Measurements from ENCODE around the gene SH3GL2. TPM values are rescaled to one million over a fixed set of nuclear protein-coding genes. Genes with fewer than 3 reads are reported as not detected.

The SH3GL2 gene
- total RNA-seq, 1 experiment from 2014 or later: 0.17 TPM

DNA sequence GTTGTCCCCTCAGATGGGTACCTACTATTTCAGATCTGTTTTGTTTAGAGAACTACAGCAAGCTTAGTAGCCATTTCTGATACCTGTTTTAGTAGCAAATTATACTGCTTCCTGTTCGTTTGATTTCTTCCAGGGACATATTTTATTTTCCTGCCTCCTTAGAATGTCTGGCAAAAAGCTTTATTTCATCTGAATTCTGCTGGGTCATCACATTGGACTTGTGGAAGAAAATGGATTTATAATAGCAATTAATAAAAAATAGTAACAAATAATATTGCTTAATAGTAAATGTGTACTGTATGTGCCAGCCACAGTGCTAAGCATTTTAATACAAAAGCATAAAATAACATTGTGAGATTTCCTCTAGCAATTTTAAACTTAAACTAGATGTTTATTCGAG lies 79.4 kb downstream of the SH3GL2 start:
- no peak for DNase-seq (ENCODE audit: low read depth)

DNA sequence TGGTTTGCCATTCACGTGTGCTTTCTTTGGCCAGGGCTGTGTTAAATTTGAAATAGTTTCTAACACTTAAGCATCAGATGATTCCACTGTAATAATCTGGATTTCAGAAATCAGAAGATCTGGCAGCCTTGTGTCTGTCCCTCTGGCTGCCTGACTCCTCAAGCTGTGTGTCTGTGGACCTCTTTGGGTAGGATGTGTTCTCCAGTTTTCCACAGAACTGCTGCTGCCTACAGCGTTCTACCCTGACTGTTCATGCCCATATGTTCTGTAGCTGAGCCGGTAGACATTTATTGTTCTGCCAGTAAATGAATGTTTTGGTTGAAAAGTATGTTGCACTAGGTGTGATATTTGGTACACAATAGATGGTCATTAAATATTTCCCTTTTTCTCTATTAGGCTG lies 81.3 kb downstream of the SH3GL2 start:
- no peak for DNase-seq (ENCODE audit: low read depth)

DNA sequence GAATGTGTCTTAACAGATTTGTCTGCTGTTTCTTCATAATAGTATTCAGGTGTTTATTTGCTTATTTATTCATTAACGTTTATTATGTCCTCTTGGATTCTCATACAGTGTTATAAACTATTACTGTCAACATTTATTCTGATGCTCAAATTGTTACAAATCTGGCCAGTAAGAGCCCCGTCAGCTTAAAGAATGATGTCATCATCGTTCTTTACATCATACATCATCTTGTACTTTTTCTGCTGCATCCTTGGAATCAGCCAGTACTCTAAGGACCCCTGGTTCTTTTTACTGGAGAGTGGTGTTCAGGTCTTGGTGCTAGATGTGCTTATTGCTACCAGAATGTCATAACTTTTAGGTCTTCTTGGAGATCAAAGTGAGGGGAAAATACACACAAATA lies 86.6 kb downstream of the SH3GL2 start:
- DNase-seq (ENCODE audit: low read depth): no peak

DNA sequence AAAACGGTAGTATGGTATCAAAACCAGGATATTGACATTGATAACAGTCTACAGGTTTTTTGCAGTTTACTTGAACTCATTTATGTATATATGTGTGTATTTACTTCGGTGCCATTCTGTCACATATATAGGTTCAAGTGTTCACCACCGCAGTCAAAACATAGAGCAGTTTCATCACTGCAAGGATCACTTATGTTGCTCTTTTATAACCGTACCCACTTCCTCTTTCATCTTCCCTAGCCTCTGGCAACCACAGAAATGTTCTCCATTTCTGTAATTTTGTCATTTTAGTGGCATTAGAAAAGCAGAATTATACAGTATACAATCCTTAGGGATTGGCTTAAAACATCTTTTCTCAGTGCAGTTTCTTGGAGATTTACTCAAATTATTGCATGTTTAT lies 90.3 kb downstream of the SH3GL2 start:
- no peak for DNase-seq (ENCODE audit: low read depth)

DNA sequence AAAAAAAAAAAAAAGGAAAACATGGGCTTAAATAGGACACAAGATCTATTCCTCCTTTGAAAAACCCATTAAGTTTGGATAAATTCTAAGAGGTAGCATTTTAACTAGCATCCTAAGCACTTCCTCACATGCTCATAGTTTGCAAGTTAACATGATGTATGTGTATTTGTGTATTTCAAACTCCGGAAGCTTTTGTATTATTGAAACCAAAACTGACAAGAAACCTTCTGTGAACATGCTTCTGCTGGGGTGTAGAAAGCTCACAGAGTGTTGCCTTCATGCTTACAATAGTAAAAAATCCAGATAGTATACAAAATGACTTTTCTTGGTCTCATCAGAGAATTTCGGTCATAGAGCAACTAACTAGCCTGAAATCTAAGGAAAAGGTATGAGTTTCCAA lies 103.8 kb downstream of the SH3GL2 start:
- no peak for DNase-seq (ENCODE audit: low read depth)

DNA sequence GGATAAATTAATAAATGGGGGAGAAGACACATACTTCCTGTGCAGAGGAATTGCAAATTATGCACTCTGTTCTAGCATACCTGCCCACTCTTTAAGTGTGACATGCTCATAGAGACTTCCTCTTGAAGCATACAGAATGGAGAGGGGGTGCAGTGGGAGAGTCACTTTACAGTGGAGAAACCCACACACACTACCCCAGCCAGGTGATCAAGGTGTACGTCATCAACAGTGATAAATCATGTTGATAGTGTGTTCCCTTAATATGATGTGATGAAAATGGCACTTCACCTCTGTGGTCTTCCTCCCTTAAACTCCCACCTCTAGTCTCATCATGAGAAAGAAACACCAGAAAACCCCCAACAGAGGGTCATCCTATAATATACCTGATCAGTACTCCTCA lies 110.0 kb downstream of the SH3GL2 start:
- DNase-seq (ENCODE audit: low read depth): no peak

DNA sequence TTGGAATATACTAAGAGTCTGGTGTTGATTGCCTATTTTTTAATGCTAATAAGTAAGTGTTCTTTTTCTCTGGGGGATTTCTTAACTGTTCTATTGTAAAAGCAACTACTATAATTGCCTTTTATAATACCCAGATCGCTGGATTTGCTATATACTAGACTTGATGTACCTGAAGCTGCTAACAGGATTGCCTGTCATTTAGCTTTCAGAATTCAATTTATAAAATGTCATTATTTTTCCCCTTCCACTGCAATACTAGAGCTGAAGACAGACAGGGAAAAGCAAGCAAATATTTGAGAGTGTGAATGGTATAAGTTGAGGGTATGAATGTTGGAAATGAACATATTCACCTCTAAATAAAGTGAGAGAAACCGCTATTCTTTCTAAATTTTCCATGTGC lies 115.5 kb downstream of the SH3GL2 start:
- DNase-seq (ENCODE audit: low read depth): no peak

DNA sequence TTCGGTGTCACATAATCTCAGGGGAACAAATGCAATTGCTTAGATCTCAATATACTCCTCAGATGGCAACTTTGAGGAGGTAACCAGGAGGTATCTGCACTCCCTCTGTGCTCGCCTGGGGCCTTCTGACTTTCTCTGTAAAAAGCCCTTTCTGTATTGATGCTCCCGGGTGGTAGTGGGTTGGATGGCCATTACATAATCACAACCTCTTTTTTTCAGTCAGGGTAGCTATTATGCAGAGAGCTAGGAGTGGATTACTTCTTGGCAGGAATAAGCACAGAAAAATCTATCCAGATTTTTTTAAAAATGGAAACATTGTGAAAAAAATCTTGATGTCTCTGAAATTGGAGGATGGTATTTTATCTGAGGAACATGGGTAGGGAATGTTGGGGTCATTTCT lies 116.6 kb downstream of the SH3GL2 start:
- no peak for DNase-seq (ENCODE audit: low read depth)

DNA sequence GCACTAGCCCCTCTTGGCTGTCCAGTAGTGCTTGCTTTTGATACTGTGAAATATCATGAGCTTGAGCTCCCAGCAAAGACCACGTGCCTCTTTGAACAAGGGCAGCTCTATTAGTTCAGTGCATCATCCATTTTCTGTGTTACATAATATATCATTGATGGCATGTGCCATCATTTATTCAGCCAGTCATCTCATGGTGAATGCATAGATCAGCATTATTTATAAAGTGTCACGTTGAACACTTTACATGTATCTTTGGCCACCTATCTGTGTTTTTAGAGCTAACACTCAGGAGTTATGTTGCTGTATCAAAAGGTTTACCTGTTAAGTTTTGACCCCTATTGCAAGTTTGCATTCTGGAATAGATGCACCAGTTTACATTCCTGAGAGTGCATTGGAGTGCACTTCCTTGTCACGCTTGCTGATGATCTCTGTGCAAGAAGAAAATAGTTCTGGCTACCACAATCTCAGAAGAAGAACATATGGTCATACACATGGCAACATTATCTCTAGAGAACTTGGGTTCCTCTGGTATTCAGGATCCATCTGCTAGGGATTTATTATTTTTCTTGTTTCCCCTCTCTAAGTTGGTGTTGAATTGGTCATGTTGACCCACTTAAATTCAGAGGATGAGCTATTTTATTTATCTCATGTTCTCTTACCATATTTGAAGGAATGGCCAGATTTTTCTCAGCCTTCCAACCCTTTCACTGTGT lies 120.9 kb downstream of the SH3GL2 start:
- no peak for DNase-seq (ENCODE audit: low read depth)

DNA sequence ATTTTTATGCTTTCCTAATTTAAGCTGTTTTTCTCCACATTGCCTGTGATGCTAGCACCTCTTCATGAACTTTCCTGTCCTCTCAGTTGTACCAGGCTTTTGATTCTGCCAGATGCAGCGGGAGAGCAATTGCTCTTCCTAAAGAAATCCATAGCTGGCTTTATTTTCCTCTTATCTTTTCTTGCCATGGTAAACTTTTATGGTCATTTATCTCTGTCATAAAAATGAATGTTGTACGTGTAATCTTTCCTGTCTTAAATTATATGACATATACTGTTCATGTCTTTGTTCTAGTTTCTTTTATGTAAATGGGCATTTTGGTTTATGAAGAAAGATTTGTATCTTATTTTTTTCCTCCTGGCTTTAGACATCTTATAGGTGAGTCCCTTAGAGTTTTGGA lies 127.5 kb downstream of the SH3GL2 start:
- DNase-seq (ENCODE audit: low read depth): no peak

DNA sequence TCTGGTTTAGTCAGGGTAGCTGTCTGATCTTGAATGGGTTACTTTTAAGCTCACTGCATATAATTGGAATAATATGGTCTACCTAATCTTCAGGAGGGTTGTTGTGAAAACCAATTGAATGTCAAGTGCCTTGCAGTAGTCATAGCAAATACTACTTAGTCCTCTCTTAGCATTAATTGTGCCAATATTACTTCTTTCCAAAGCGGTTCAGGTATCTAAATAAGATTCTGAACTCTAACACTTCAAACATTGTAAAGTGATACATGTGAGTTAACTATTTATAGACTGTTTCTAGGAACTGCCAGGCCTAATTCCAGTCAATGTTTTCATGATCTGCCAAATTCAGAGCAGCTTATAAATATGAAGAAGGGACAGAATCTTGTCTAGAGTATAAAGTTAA lies 140.2 kb downstream of the SH3GL2 start:
- no peak for DNase-seq (ENCODE audit: low read depth)

DNA sequence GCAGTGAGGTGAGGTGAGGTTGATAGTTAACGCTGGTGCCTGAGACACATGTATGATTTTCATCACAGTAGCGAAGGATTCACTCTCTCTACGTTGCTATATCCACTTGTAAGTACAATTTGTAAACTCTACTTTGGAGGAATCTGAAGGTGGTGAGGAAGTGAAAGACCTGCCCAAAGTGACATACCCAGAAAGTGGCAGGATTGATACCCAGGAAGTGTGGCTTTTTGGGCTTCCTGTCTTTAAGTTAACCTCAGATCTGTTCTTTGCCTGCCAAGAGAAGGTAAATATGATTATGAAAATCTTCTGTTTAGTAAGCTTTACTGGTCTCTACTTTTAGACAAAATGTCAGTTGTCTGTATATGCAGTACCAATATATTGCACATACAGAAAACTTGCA lies 143.1 kb downstream of the SH3GL2 start:
- DNase-seq (ENCODE audit: low read depth): no peak

DNA sequence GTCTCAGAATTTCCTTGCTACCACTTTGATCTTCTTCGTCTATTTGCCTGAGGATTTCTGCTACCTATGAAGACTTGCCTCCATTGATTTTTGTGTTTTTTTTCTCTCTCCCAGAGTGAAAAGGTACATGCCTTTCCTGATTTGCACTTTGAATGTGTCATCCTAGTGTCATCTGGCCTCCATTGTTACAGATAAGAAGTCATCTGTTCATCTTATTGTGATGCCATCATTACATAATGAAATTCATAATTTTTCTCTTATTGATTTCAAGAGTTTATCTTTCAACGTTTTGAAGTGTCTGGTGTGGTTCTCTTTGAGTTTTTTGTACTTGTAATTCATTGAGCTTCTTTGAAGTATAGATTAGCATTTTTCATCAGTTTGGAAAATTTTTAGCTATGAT lies 144.8 kb downstream of the SH3GL2 start:
- no peak for DNase-seq (ENCODE audit: low read depth)

DNA sequence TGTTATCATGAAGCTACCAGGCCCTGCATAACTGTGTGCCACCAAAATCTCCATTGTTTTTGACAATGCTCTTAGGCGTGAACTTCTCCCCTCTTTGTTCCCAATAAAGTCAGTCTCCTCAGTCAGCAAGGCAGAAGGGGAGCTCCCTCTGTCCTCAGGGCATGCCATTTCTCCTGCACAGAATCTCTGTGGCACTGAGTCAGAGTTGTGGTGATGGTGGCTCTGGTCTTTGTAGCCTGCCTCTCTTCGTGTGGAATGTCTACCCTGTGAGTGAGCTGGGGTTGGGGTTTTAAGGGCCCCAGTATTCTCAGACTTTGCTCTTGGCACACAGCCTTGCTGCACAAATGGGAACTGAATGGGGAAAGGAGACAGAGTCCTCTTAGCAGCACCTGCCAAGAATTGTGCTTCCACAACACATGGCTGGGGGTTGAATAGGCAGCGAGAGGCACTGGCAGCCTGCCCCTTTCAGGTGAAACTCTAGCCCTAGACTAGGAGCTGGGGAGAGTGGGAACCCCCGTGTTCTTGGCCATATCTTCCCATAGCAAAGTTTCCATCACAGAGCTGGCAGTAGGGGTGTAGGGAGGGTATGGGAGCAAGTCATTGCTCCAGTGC lies 146.6 kb downstream of the SH3GL2 start:
- no peak for DNase-seq (ENCODE audit: low read depth)

DNA sequence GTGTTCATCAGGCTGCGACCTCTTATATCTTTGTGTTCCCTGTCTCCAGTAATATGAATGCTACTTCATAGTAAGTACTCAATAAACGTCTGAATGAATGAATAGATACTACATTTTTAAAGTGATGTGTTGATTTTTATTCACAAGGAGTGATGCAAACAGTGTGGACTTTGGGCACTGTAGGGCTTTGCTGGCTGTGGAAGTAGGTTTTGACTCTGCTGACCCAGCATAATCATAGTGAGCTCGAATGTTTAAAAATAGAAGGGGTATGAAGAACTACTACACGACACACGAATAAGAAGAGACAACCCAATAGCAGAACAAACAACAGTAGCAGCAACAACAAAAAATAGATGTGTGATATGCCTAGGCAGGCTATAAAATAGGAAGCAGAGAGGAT lies 147.4 kb downstream of the SH3GL2 start:
- DNase-seq (ENCODE audit: low read depth): no peak

DNA sequence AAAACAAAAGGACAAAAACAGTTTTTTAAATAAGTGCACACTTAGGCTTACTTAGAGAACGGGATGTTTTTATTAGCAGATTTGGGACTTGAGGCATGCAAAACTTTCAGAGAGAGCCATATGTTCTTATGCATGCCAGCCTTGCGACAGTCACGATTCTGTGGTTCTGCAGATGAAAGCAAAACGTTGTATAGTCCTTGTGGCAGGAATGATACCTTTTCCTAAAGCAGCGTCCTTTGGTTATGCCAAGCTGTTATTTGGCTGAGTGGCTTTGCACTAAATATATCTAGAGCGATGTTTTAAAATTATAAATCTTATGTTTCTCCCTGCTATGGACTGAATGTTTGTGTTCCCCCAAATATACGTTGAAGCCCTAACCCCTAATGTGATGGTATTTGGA lies 152.0 kb downstream of the SH3GL2 start:
- no peak for DNase-seq (ENCODE audit: low read depth)

DNA sequence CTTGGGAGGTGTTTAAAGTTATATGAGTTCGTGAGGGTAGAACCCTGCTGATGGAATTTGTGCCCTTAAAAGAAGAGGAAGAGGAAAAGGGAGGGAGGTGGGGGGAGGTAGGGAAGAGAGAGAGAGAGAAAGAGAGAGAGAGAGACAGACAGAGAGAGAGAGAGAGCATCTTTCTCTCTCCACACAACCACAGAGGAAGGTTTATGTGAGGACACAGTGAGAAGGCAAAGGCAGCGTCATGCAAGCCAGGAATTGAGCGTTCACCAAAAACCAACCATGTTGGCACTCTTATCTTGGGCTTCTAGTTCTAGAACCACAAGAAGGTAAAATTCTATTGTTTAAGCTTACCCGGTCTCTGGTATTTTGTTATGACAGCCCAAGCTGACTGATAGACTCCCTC lies 152.4 kb downstream of the SH3GL2 start:
- DNase-seq (ENCODE audit: low read depth): no peak

DNA sequence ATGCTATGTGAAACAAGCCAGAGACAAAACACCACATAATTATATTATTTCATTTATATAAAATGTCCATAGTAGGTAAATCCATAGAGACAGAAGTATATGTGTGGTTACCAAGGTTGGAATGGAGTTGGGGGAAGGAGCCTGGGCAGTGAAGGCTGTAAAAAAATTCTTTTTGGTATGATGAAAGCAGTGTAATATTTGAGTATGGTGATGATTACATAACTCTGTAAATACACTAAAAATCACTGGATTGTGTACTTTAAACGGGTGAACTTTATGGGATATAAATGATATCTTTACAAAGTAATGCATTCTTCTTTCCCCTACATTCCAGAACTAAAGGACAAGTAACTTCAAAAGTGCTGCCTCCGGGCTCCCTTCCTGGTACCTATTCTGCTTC lies 155.8 kb downstream of the SH3GL2 start:
- no peak for DNase-seq (ENCODE audit: low read depth)

DNA sequence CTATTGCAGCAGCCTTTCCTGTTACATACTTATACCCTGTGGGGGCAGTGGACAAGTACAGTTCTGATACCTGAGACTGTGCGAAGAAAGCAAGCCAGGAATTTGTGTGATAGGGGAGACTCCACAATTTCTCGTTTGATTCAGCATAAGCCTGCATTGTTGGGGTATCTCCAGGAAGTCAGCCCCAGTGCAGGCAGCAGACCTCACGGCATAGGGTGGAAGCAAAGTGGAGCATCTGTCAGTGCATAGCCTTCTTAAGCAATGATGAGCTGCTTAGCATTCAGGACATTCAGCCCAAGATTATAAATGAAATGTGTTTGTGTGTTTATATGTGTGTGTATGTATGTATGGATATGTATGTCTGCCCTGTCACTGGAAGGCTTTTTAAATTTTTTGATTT lies 157.0 kb downstream of the SH3GL2 start:
- no peak for DNase-seq (ENCODE audit: low read depth)

DNA sequence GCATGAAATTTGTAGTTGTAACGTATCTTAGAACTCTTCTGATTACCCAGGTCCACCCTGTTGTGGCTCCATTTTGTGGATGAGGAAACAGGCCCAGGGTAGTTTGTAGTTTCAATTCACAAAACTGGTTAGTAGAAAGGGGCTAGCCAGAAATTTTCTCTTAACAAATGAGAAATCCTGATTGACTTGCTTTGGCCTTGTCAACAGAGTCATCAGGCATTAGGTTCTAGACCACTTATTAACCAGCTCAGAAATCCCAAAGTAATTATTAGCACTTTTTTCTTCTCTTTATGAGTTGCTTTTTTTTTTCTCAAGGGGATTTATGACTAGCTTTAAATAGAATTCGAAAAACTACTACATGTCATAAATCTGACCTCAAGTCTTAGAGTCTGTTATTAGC lies 160.2 kb downstream of the SH3GL2 start:
- DNase-seq (ENCODE audit: low read depth): no peak

DNA sequence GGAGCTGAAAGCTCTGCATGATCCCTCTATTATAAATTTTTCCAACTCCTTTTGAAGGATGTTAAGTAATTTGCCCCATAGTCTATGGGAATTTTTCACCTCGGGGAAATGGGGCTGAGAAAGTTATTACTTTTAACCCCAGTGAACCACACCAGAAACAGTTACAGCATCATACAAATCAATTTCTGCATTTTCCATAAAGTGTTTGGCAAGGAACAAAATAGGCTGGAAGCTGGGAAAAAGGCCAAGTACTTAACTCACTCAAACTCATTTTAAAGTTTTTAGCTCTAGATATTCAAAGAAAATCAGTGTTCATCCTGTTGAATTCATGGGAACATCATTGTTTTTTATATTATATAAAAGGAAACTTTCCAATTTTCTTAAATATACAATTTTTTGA lies 160.9 kb downstream of the SH3GL2 start:
- no peak for DNase-seq (ENCODE audit: low read depth)

DNA sequence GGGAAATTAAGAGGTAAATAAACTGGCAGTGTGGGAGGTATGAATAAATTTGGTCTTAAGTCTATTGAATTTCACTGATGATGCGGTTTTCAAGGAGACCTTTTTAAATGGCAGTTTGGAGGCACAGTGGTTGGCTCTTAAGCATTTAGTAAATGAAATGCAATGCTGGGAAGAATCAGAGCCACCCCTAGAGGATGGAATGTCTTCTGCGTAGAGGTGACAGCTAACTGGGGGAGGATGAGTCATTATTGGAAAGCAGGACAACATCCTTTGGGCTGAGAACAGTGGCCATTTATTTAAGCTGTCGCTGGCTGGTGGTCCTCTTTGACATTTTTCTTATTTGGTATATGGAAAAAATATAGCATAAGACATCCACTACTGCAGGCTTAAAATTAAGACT lies 163.2 kb downstream of the SH3GL2 start:
- peak; percentile 33 for DNase-seq (ENCODE audit: low read depth)

DNA sequence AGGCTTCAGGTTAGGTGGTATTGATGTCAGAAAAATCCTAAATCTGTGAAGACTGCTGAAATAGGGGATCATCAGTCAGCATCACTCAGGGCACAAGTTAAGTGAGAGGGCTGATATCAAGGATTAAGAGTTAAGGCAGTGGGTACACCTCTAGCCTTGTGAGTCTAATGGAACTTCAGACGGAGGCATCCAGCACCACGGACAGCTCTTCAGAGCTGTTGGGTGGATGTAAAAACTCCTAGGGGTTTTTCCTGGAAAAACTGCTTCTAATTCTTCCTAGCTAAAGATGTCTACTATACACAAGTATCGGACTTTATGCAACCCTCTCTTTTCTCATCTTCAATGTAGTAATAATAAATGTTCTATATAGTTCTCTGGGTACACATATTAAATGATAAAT lies 165.9 kb downstream of the SH3GL2 start:
- peak; percentile 9 for DNase-seq (ENCODE audit: low read depth)

DNA sequence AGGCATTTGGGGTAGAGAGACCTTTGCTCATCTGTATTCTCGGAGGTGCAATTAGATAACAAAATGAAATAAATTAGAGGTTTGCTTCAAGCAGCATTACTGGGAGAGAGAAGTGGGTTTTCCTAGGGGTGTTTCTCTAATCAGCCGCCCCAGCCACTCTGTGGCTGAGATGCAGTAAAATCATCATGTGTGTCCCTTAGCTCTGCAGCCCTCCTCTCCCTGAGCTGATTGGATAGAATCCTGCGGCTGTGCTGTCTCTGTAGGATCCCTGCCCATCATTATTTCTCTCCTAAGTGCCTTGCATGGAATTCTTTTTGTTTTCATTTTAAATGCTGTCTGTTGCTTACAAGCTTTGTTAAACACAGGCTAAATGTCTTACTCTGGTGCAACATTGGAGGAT lies 171.4 kb downstream of the SH3GL2 start:
- no peak for DNase-seq (ENCODE audit: low read depth)

All from Daoy (cell line).